ENCODE measurements around the gene NAV1. TPM values are rescaled to one million over a fixed set of nuclear protein-coding genes. Genes with fewer than 3 reads are reported as not detected.

The NAV1 gene
- total and polyA plus RNA-seq, 10 donors = 1.1 to 37.2 (median 20.3) TPM

- Histone ChIP-seq H3K4me3 (no peak overlapping the region), H3K36me3 (peaks cover 0 to 43% (median 0%) of the 10 kb centered on the region in 6 donors), H3K27me3 (replicated peaks in 1 of 7) (no peaks in the 10 kb centered on the region), H3K4me1 (peaks cover 17 to 99% (median 55%) of the 10 kb centered on the region in 6 donors), H3K27ac (peak overlapping the region in 7 of 8 donors; percentile 41 to 93 (median 89)), H3K9me3 (no peaks in the 10 kb centered on the region)
- intact Hi-C loops (cut with DNase I; ENCODE audit: low total_unique reads) = no loop called here
- DNase-seq = peak; percentile 16
- 68 to 86% (median 82%) methylated on average over 3 of the region's 3 CpGs for WGBS, 5 donors
- TF ChIP-seq POLR2A (IDR thresholded peaks at IDR 0.05) = no peak
- TF ChIP-seq CTCF (IDR thresholded peaks at IDR 0.05 in 8 of 11, conservative IDR thresholded peaks at IDR 0.05 in 3 of 11) = no peak
- peak in 1 of 3 donors; percentile 19 for TF ChIP-seq POLR2AphosphoS5 (IDR thresholded peaks at IDR 0.05)
Measured at GRCh38 chr1:201502511-201502857, 36.4 kb upstream of the NAV1 start.

- Histone ChIP-seq H3K4me3 (peak overlapping the region in 3 of 8 donors; percentile 3 to 92 (median 68)), H3K4me1 (peaks cover 17 to 95% (median 55%) of the 10 kb centered on the region in 6 donors), H3K27ac (peak overlapping the region in 7 of 8 donors; percentile 72 to 93 (median 89)), H3K9me3 (no peaks in the 10 kb centered on the region), H3K36me3 (peaks cover 0 to 32% (median 0%) of the 10 kb centered on the region in 6 donors), H3K27me3 (replicated peaks in 1 of 7) (no peaks in the 10 kb centered on the region)
- WGBS, 5 donors = 66 to 74% (median 71%) methylated on average over 13 of the region's 13 CpGs
- intact Hi-C loops (cut with DNase I; ENCODE audit: low total_unique reads) = no loop called here
- peak; percentile 51 for DNase-seq
- TF ChIP-seq POLR2AphosphoS5 (IDR thresholded peaks at IDR 0.05) = peak in 2 of 3 donors; percentile 69 to 84
- TF ChIP-seq POLR2A (IDR thresholded peaks at IDR 0.05) = no peak
Measured at GRCh38 chr1:201503397-201504176, 35.3 kb upstream of the NAV1 start.

- TF ChIP-seq POLR2AphosphoS5 (IDR thresholded peaks at IDR 0.05) (no peak), CTCF (IDR thresholded peaks at IDR 0.05 in 8 of 11, conservative IDR thresholded peaks at IDR 0.05 in 3 of 11) (no peak), POLR2A (IDR thresholded peaks at IDR 0.05) (no peak)
- peak overlapping the region in 7 of 8 donors; percentile 72 to 93 (median 89) for H3K27ac ChIP-seq
- H3K4me3 ChIP-seq = peak overlapping the region in 4 of 8 donors; percentile 3 to 92 (median 74)
- no peaks in the 10 kb centered on the region for H3K9me3 ChIP-seq
- 66 to 87% (median 82%) methylated on average over 3 of the region's 3 CpGs for WGBS, 5 donors
- no peaks in the 10 kb centered on the region for H3K27me3 ChIP-seq (replicated peaks in 1 of 7)
- intact Hi-C loops (cut with DNase I; ENCODE audit: low total_unique reads) = no loop called here
- peaks cover 17 to 89% (median 54%) of the 10 kb centered on the region in 6 donors for H3K4me1 ChIP-seq
- no peak for DNase-seq
- H3K36me3 ChIP-seq = peaks cover 0 to 26% (median 0%) of the 10 kb centered on the region in 6 donors
Measured at GRCh38 chr1:201504179-201504631, 34.7 kb upstream of the NAV1 start.

GRCh38 chr1:201504799-201505502 lies 34.0 kb upstream of the NAV1 start:
- no peaks in the 10 kb centered on the region for H3K27me3 ChIP-seq (replicated peaks in 1 of 7)
- TF ChIP-seq POLR2A (IDR thresholded peaks at IDR 0.05) (no peak), POLR2AphosphoS5 (IDR thresholded peaks at IDR 0.05) (no peak), CTCF (IDR thresholded peaks at IDR 0.05 in 8 of 11, conservative IDR thresholded peaks at IDR 0.05 in 3 of 11) (no peak)
- H3K9me3 ChIP-seq = no peaks in the 10 kb centered on the region
- DNase-seq = peak; percentile 37
- intact Hi-C loops (cut with DNase I; ENCODE audit: low total_unique reads) = no loop called here
- H3K27ac ChIP-seq = peak overlapping the region in 6 of 8 donors; percentile 85 to 93 (median 90)
- H3K36me3 ChIP-seq = peaks cover 0 to 20% (median 0%) of the 10 kb centered on the region in 6 donors
- WGBS, 5 donors = 83 to 91% (median 86%) methylated on average over 9 of the region's 9 CpGs
- peak overlapping the region in 6 of 8 donors; percentile 56 to 92 (median 68) for H3K4me3 ChIP-seq
- H3K4me1 ChIP-seq = peaks cover 17 to 81% (median 52%) of the 10 kb centered on the region in 6 donors

Measured in spleen (tissue), 11 donors.